HepG2 (cell line): ENCODE data around the gene PLXNA4.

Experiments
- HDAC6 ChIP-seq: fragments of 200-600 bp; sonication (generic); IDR thresholded peaks from 2 replicates; pipeline ENCODE4 v1.7.0; 2017; ENCODE audit warnings: mild to moderate bottlenecking, antibody characterized with exemption, low read length, low read depth
- HMG20A ChIP-seq: IDR thresholded peaks from 2 replicates; pipeline ENCODE4 v1.6.1; 2016; ENCODE audit warnings: borderline replicate concordance
- NFIC ChIP-seq: IDR thresholded peaks from 2 replicates; pipeline ENCODE4 v1.6.1; 2012; ENCODE audit warnings: mild to moderate bottlenecking, low read length, inconsistent platforms
- SMARCE1 ChIP-seq: fragments of 450-650 bp; IDR thresholded peaks from 2 replicates; pipeline ENCODE4 v1.6.1; 2017; ENCODE audit warnings: borderline replicate concordance
- SOX6 ChIP-seq, 2 experiments: fragments of 450-650 bp in 1 of 2; sonication (generic) in 1 of 2; formaldehyde crosslinking in 1 of 2; IDR thresholded peaks; 2 replicates each; pipeline versions ENCODE4 v1.4.0 to v1.6.1; 2017 to 2020; ENCODE audit warnings: antibody characterized with exemption in 1 of 2, mild to moderate bottlenecking in 1 of 2, missing genetic modification reagents in 1 of 2
- ZNF383 ChIP-seq: sonication (generic); formaldehyde crosslinking; IDR thresholded peaks from 2 replicates; pipeline ENCODE4 v1.4.0; 2020; ENCODE audit warnings: missing genetic modification reagents, mild to moderate bottlenecking, borderline replicate concordance
- TF ChIP-seq, protein P1 (sequence below): sonication (generic); formaldehyde crosslinking; IDR thresholded peaks from 2 replicates; pipeline ENCODE4 v1.5.0; 2020; ENCODE audit warnings: mild to moderate bottlenecking, missing genetic modification reagents, moderate library complexity
- TF ChIP-seq, protein P2 (sequence below): sonication (generic); formaldehyde crosslinking; IDR thresholded peaks from 2 replicates; pipeline ENCODE4 v1.4.0; 2020; ENCODE audit warnings: missing genetic modification reagents

DNA sequence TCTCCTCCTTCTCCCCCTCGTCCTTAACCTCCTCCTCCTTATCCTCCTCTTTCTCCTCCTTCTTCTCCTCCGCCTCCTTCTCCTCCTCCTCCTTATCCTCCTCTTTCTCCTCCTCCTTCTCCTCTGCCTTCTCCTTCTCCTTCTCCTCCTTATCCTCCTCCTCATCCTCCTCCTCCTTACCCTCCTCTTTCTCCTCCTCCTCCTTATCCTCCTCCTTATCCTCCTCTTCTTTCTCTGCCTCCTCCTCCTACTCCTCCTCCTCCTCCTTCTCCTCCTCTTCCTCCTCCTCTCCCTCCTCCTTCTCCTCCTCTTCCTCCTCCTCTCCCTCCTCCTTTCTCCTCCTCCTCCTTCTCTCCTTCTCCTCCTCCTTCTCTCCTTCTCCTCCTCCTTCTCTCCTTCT lies 14.5 kb downstream of the PLXNA4 start:
- no peak for TF ChIP-seq SMARCE1
- TF ChIP-seq NFIC = no peak
- TF ChIP-seq HMG20A = no peak
- TF ChIP-seq ZNF383 (CRISPR knock-in tag) = no peak
- no peak for TF ChIP-seq HDAC6
- TF ChIP-seq SOX6 (IDR thresholded peaks at IDR 0.05) = no peak
- no peak for TF ChIP-seq SOX6 (CRISPR knock-in tag; IDR thresholded peaks at IDR 0.05)
- TF ChIP-seq, protein P1, sequence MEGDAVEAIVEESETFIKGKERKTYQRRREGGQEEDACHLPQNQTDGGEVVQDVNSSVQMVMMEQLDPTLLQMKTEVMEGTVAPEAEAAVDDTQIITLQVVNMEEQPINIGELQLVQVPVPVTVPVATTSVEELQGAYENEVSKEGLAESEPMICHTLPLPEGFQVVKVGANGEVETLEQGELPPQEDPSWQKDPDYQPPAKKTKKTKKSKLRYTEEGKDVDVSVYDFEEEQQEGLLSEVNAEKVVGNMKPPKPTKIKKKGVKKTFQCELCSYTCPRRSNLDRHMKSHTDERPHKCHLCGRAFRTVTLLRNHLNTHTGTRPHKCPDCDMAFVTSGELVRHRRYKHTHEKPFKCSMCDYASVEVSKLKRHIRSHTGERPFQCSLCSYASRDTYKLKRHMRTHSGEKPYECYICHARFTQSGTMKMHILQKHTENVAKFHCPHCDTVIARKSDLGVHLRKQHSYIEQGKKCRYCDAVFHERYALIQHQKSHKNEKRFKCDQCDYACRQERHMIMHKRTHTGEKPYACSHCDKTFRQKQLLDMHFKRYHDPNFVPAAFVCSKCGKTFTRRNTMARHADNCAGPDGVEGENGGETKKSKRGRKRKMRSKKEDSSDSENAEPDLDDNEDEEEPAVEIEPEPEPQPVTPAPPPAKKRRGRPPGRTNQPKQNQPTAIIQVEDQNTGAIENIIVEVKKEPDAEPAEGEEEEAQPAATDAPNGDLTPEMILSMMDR (CRISPR knock-in tag) = no peak
- TF ChIP-seq, protein P2, sequence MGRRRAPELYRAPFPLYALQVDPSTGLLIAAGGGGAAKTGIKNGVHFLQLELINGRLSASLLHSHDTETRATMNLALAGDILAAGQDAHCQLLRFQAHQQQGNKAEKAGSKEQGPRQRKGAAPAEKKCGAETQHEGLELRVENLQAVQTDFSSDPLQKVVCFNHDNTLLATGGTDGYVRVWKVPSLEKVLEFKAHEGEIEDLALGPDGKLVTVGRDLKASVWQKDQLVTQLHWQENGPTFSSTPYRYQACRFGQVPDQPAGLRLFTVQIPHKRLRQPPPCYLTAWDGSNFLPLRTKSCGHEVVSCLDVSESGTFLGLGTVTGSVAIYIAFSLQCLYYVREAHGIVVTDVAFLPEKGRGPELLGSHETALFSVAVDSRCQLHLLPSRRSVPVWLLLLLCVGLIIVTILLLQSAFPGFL (CRISPR knock-in tag) = no peak
